Gastrocnemius medialis (tissue), 4 donors: Measurements from ENCODE around the gene PPP6R2. TPM values are rescaled to one million over a fixed set of nuclear protein-coding genes. Genes with fewer than 3 reads are reported as not detected.

Experiments
- ATAC-seq, 2 donors: fragments of 150-250 bp; one replicate each; pipeline ENCODE4 v1.9.1; 2016
- DNase-seq, 2 donors: peaks; one replicate each; pipeline ENCODE4 v3.0.0-alpha.2; 2019
- H3K27ac ChIP-seq, 4 donors: fragments of 200-600 bp; sonication (generic); 1 replicate in 1 of 4; 2 replicates in 3 of 4; pipeline ENCODE4 v1.5.1; 2016 to 2018; ENCODE audit warnings: mild to moderate bottlenecking in 2 of 4, moderate library complexity in 1 of 4
- H3K27me3 ChIP-seq, 3 donors: fragments of 200-600 bp; sonication (generic) in 2 of 3; 1 replicate in 1 of 3; 2 replicates in 2 of 3; pipeline versions ENCODE4 v1.5.1 to v1.6.0; 2016 to 2019; ENCODE audit warnings: mild to moderate bottlenecking in 1 of 3, moderate library complexity in 1 of 3
- H3K36me3 ChIP-seq, 2 donors: fragments of 200-600 bp; sonication (generic) in 1 of 2; one replicate each; pipeline ENCODE4 v1.5.1; 2017 to 2018
- H3K4me1 ChIP-seq, 2 donors: fragments of 200-600 bp; sonication (generic) in 1 of 2; one replicate each; pipeline ENCODE4 v1.5.1; 2016 to 2017; ENCODE audit warnings: mild to moderate bottlenecking in 2 of 2
- H3K4me3 ChIP-seq, 4 donors: fragments of 200-600 bp; sonication (generic) in 3 of 4; 1 replicate in 1 of 4; 2 replicates in 3 of 4; pipeline ENCODE4 v1.5.1; 2016 to 2019; ENCODE audit warnings: mild to moderate bottlenecking in 2 of 4
- H3K9me3 ChIP-seq, 3 donors: fragments of 200-600 bp; sonication (generic) in 2 of 3; 1 replicate in 1 of 3; 2 replicates in 2 of 3; pipeline ENCODE4 v1.5.1; 2016 to 2019
- POLR2A ChIP-seq, 2 donors: fragments of 450-650 bp; IDR thresholded peaks; one replicate each; pipeline ENCODE4 v1.6.1; 2017; ENCODE audit warnings: antibody characterized with exemption in 2 of 2, mild to moderate bottlenecking in 2 of 2, moderate library complexity in 2 of 2
- in situ Hi-C, 4 donors: fragments of 200-750 bp; cut with MboI; loops; one replicate each; pipeline versions ENCODE4 v1.15.0 to v1.8.0; 2017; ENCODE audit warnings: low sequenced_read_pairs in 4 of 4
- intact Hi-C: fragments of 100-400 bp; cut with DNase I; formaldehyde crosslinking; loops from one replicate; pipeline ENCODE4 v1.15.1; 2023; ENCODE audit warnings: low total_unique reads
- total RNA-seq, 4 donors: library from RNA; depleted of rRNA; stranded (reverse); fragments of >200 nt; gene quantifications; one replicate each; pipeline versions ENCODE4 v1.1.0 to v1.2.3, GENCODE V29; 2016
- TF ChIP-seq, protein P1 (sequence below), 5 experiments: fragments of 450-650 bp in 3 of 5; fragments of 200-600 bp in 2 of 5; sonication (generic) in 2 of 5; IDR thresholded peaks in 4 of 5; conservative IDR thresholded peaks in 1 of 5; 1 replicate in 4 of 5; 2 replicates in 1 of 5; pipeline ENCODE4 v1.5.1; 2016 to 2019; ENCODE audit warnings: antibody characterized with exemption in 5 of 5, mild to moderate bottlenecking in 3 of 5, moderate library complexity in 3 of 5

The PPP6R2 gene
- total RNA-seq, 4 donors from 2014 or later, result 55.7 to 96.2 (median 74.1) TPM

DNA sequence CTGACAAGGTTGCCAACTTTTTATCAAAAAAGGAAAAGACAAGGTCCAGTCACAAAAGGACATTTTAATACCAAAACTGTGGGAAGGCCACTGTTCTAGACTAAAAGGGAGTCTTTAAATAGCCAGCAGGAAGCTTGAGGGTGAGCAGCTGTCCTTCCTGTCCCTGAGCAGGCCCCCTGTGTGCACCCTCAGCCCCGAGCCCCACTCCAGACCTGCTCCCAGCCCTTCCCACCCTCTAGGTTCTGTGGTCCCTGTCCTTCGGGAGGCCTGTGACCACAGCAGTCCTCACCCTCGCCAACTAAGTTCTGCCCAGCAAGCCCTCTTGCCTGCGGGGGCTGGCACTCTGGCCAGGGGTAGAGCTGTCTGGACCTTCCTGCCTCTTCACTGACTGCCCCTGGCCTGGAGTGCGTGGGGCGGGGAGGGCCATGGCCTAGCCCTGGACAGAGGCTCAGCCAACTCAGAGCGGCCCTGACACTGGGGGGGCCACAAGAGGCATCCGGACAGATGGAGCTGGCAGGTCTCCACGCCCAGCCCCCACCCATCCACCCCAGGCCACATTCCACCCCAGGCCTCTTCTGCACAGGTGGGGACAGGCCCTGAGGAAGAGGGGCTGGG, 34.0 kb upstream of the PPP6R2 start:
- intact Hi-C loops, result no loop called here
- peaks cover 9 to 27% of the 10 kb centered on the region in 2 donors for H3K4me1 ChIP-seq
- no peak for DNase-seq
- peaks cover 0 to 5% (median 4%) of the 10 kb centered on the region in 3 donors for H3K27me3 ChIP-seq
- no peak for ATAC-seq
- no peak overlapping the region for H3K4me3 ChIP-seq
- peak overlapping the region; percentile 55 to 69 (median 62) for H3K27ac ChIP-seq
- TF ChIP-seq, protein P1, sequence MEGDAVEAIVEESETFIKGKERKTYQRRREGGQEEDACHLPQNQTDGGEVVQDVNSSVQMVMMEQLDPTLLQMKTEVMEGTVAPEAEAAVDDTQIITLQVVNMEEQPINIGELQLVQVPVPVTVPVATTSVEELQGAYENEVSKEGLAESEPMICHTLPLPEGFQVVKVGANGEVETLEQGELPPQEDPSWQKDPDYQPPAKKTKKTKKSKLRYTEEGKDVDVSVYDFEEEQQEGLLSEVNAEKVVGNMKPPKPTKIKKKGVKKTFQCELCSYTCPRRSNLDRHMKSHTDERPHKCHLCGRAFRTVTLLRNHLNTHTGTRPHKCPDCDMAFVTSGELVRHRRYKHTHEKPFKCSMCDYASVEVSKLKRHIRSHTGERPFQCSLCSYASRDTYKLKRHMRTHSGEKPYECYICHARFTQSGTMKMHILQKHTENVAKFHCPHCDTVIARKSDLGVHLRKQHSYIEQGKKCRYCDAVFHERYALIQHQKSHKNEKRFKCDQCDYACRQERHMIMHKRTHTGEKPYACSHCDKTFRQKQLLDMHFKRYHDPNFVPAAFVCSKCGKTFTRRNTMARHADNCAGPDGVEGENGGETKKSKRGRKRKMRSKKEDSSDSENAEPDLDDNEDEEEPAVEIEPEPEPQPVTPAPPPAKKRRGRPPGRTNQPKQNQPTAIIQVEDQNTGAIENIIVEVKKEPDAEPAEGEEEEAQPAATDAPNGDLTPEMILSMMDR (IDR thresholded peaks at IDR 0.05 in 4 of 5, conservative IDR thresholded peaks at IDR 0.05 in 1 of 5), result no peak
- TF ChIP-seq POLR2A (IDR thresholded peaks at IDR 0.05), result no peak
- no peaks in the 10 kb centered on the region for H3K9me3 ChIP-seq
- in situ Hi-C loops, result no loop called here
- H3K36me3 ChIP-seq, result no peaks in the 10 kb centered on the region

DNA sequence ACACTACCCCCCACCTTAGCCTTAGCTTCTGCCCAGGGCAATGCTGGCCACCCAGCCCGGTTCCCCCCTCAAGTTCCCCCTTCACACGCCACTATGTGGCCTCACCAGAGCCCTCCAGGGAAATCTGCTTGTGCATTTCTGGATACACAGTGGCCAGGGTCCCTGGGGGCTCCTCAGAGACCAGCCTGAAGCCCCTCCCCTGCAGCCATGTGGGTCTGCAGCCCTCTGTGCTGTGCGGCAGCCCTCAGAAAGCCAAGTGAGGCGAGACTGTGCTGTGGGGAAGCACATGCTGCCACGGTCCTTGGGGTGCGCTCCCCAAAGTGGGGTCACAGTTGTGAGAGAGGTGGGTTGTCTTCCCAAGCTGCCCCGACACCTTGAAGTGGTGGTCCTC, 33.5 kb upstream of the PPP6R2 start:
- DNase-seq (no peak), ATAC-seq (no peak)
- Histone ChIP-seq H3K27ac (peak overlapping the region in 2 of 4 donors; percentile 66 to 69), H3K27me3 (peaks cover 0 to 5% (median 4%) of the 10 kb centered on the region in 3 donors), H3K9me3 (no peaks in the 10 kb centered on the region), H3K4me3 (no peak overlapping the region), H3K36me3 (no peaks in the 10 kb centered on the region), H3K4me1 (peaks cover 9 to 22% of the 10 kb centered on the region in 2 donors)
- intact Hi-C loops (no loop called here), in situ Hi-C loops (no loop called here)
- TF ChIP-seq, protein P1 (IDR thresholded peaks at IDR 0.05 in 4 of 5, conservative IDR thresholded peaks at IDR 0.05 in 1 of 5), result no peak
- TF ChIP-seq POLR2A (IDR thresholded peaks at IDR 0.05), result no peak

DNA sequence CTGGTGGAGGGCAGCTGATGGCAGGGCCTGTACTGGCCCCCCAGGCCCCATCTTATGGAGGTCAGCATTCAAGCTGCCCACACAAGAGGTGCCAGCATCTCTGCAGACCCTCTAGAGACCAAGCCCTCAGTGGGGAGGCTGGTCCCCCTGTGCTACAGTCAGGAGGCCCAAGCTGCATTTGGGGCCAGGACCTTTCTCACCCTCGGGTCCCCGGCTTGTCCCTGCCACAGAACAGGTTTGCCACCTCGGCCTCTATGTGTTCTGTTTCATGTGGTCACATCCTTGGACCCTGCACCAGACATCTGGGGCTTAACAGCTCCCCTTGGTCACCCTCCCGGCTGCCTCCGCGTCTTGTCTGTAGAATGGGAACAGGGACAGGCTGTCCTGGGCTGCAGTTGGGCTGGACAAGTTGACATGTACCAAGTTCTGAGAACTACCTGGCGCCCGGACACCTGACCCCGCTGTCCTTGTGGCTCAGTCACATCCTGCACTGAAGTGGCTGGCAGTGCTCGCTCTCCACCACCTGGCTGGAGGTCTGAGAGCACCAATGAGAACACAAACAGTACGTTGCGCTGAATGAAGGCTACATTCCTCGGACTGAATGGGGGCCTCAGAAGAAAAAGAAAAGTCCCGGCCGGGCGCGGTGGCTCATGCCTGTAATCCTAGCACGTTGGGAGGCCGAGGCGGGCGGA, 33.0 kb upstream of the PPP6R2 start:
- peaks cover 0 to 5% (median 4%) of the 10 kb centered on the region in 3 donors for H3K27me3 ChIP-seq
- intact Hi-C loops (no loop called here), in situ Hi-C loops (no loop called here)
- H3K27ac ChIP-seq, result no peak overlapping the region
- ATAC-seq, result no peak
- peaks cover 6 to 18% of the 10 kb centered on the region in 2 donors for H3K4me1 ChIP-seq
- H3K4me3 ChIP-seq, result no peak overlapping the region
- no peak for DNase-seq
- H3K36me3 ChIP-seq, result no peaks in the 10 kb centered on the region
- TF ChIP-seq POLR2A (IDR thresholded peaks at IDR 0.05), result no peak
- TF ChIP-seq, protein P1 (IDR thresholded peaks at IDR 0.05 in 4 of 5, conservative IDR thresholded peaks at IDR 0.05 in 1 of 5), result no peak
- no peaks in the 10 kb centered on the region for H3K9me3 ChIP-seq

DNA sequence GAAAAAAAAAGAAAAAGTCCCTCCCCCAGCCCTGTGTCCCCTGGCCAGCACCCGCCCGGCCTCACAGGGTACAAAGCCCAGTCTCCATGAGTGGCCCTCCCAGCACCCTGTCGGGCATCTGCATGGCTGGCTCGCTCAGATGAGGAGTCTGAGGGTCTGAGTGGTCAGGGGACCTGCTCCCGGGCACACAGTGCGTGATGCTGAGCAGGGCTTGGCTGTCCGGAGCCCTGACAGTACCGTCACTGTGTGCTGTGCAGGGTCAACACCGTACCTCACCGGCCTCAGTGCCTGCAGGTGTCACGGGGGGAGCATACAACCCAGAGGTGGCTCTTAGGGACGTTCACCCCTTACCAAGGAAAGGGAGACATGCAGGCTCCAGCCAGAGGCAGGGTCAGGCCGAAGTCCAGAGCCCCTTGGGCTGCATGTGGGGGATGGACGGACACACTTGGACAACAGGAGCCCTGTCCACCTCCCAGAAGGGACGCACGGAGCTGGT, 32.1 kb upstream of the PPP6R2 start:
- in situ Hi-C loops, result no loop called here

More for the DNA sequence above, 32.1 kb upstream of the PPP6R2 start:
- Histone ChIP-seq H3K9me3 (no peaks in the 10 kb centered on the region), H3K4me1 (peaks cover 0 to 9% of the 10 kb centered on the region in 2 donors), H3K27ac (no peak overlapping the region), H3K36me3 (no peaks in the 10 kb centered on the region), H3K4me3 (no peak overlapping the region), H3K27me3 (peaks cover 0 to 5% (median 3%) of the 10 kb centered on the region in 3 donors)
- TF ChIP-seq POLR2A (IDR thresholded peaks at IDR 0.05), result no peak
- TF ChIP-seq, protein P1 (IDR thresholded peaks at IDR 0.05 in 4 of 5, conservative IDR thresholded peaks at IDR 0.05 in 1 of 5), result no peak
- no peak for ATAC-seq
- DNase-seq, result no peak
- intact Hi-C loops, result no loop called here
